A673 (cell line): ENCODE measurements around the gene SRCIN1.

ENCODE experiments used
- CTCF ChIP-seq: fragments of 300-800, 200-600 bp; sonication (generic); conservative IDR thresholded peaks from 2 replicates; pipeline ENCODE4 v1.5.1; 2017; ENCODE audit warnings: low read depth, mild to moderate bottlenecking, antibody characterized with exemption, low read length, moderate library complexity, mixed read lengths
- EZH2 ChIP-seq: fragments of 200-600 bp; sonication (generic); IDR thresholded peaks from 2 replicates; pipeline ENCODE4 v1.6.1; 2017; ENCODE audit warnings: borderline replicate concordance, low read depth, mild to moderate bottlenecking, mixed read lengths, antibody characterized with exemption, low read length; ENCODE audit not compliant: poor library complexity, severe bottlenecking

- TF ChIP-seq CTCF: no peak
- no peak for TF ChIP-seq EZH2
Measured at GRCh38 chr17:38597375-38597774, 8.4 kb downstream of the SRCIN1 start.
